IMR-90 (cell line): ENCODE measurements around the gene PSPN. TPM values are rescaled to one million over a fixed set of nuclear protein-coding genes. Genes with fewer than 3 reads are reported as not detected.

Experiments
- ATAC-seq: fragments of 200-7000 bp; cut with Tn5 transposase; 2 replicates; pipeline ENCODE4 v1.9.1; 2020; ENCODE audit warnings: low read depth, mild to moderate bottlenecking, moderate library complexity
- BruUV-seq: library from RNA; stranded (reverse); fragments of 400-500 nt; replicated peaks from 2 replicates; lab custom pipeline; 2021; lab: Mats Ljungman, UMichigan
- CTCF ChIA-PET: fragments of 300-600 bp; formaldehyde crosslinking; extraction: SDS; loops from one replicate; lab custom pipeline; 2021; ENCODE audit warnings: antibody characterized with exemption; lab: Yijun Ruan, JAX
- POLR2A ChIA-PET: fragments of 300-600 bp; sonication (Branson Sonifier 250); formaldehyde crosslinking; loops from one replicate; lab custom pipeline; 2022; ENCODE audit warnings: antibody characterized with exemption; ENCODE audit not compliant: unreplicated experiment; lab: Charles Lee
- DNase-seq: peaks from one replicate; pipeline ENCODE4 v3.0.0; 2013
- H2AFZ ChIP-seq: replicated peaks from 2 replicates; pipeline ENCODE3; 2013; ENCODE audit warnings: low read length, mild to moderate bottlenecking; ENCODE audit not compliant: poor library complexity
- H2AK5ac ChIP-seq: 2 replicates; pipeline ENCODE4 v1.6.1; 2013; ENCODE audit warnings: low read depth, low read length, inconsistent platforms
- H2AK9ac ChIP-seq: replicated peaks from 2 replicates; pipeline ENCODE3; 2013; ENCODE audit warnings: mild to moderate bottlenecking, low read depth, low read length, moderate library complexity; ENCODE audit not compliant: poor library complexity
- H2BK120ac ChIP-seq: 2 replicates; pipeline ENCODE4 v1.6.1; 2013; ENCODE audit warnings: low read depth, low read length, inconsistent platforms
- H2BK15ac ChIP-seq: 3 replicates; pipeline ENCODE4 v1.6.1; 2013; ENCODE audit warnings: low read depth, low read length, inconsistent platforms
- H2BK20ac ChIP-seq: 2 replicates; pipeline ENCODE4 v1.6.1; 2013; ENCODE audit warnings: low read depth, mild to moderate bottlenecking, inconsistent platforms, low read length, moderate library complexity
- H2BK5ac ChIP-seq: 2 replicates; pipeline ENCODE4 v1.6.1; 2013; ENCODE audit warnings: mild to moderate bottlenecking, low read depth, low read length, inconsistent platforms; ENCODE audit not compliant: poor library complexity, severe bottlenecking
- H3K14ac ChIP-seq: replicated peaks from 2 replicates; pipeline ENCODE4 v1.6.1; 2013; ENCODE audit warnings: low read depth, low read length, inconsistent platforms
- H3K18ac ChIP-seq: 2 replicates; pipeline ENCODE4 v1.6.1; 2013; ENCODE audit warnings: low read depth, low read length, control low read depth
- H3K23ac ChIP-seq: 2 replicates; pipeline ENCODE4 v1.6.1; 2013; ENCODE audit warnings: low read depth, low read length, inconsistent platforms
- H3K27ac ChIP-seq: 2 replicates; pipeline ENCODE4 v1.5.1; 2013; ENCODE audit warnings: mild to moderate bottlenecking, control low read depth, low read length; ENCODE audit not compliant: insufficient read depth
- H3K27me3 ChIP-seq: 2 replicates; pipeline ENCODE4 v1.6.1; 2013; ENCODE audit warnings: low read length; ENCODE audit not compliant: control insufficient read depth, insufficient read depth
- H3K36me3 ChIP-seq: 2 replicates; pipeline ENCODE4 v1.6.1; 2013; ENCODE audit warnings: low read length, mixed read lengths; ENCODE audit not compliant: control insufficient read depth, insufficient read depth
- H3K4ac ChIP-seq: 2 replicates; pipeline ENCODE4 v1.6.1; 2013; ENCODE audit warnings: low read depth, low read length, inconsistent platforms
- H3K4me1 ChIP-seq: 2 replicates; pipeline ENCODE4 v1.6.1; 2013; ENCODE audit warnings: low read length, mixed read lengths; ENCODE audit not compliant: control insufficient read depth, insufficient read depth
- H3K4me2 ChIP-seq: 2 replicates; pipeline ENCODE4 v1.6.1; 2013; ENCODE audit warnings: low read depth, mild to moderate bottlenecking, control low read depth, low read length, moderate library complexity
- H3K4me3 ChIP-seq: 2 replicates; pipeline ENCODE4 v1.5.1; 2013; ENCODE audit warnings: low read depth, mild to moderate bottlenecking, control low read depth, low read length, moderate library complexity; ENCODE audit not compliant: insufficient read depth
- H3K56ac ChIP-seq: 2 replicates; pipeline ENCODE4 v1.6.1; 2013; ENCODE audit warnings: low read length, inconsistent platforms; ENCODE audit not compliant: insufficient read depth; ENCODE audit errors: extremely low read depth
- H3K79me1 ChIP-seq, 2 experiments: 2 replicates each; pipeline ENCODE4 v1.6.1; 2013; ENCODE audit warnings: low read length in 2 of 2, inconsistent platforms in 1 of 2, low read depth in 1 of 2
- H3K9ac ChIP-seq: 2 replicates; pipeline ENCODE4 v1.6.1; 2013; ENCODE audit warnings: low read depth, low read length, control low read depth
- H3K9me1 ChIP-seq: 2 replicates; pipeline ENCODE4 v1.6.1; 2013; ENCODE audit warnings: low read length, inconsistent platforms; ENCODE audit not compliant: insufficient read depth
- H3K9me3 ChIP-seq: 2 replicates; pipeline ENCODE4 v1.6.1; 2013; ENCODE audit warnings: low read length; ENCODE audit not compliant: control insufficient read depth, insufficient read depth
- H4K20me1 ChIP-seq: 2 replicates; pipeline ENCODE4 v1.6.1; 2013; ENCODE audit warnings: low read length, inconsistent platforms; ENCODE audit not compliant: insufficient read depth
- H4K5ac ChIP-seq: 2 replicates; pipeline ENCODE4 v1.6.1; 2013; ENCODE audit warnings: mild to moderate bottlenecking, low read depth, low read length, control low read depth
- H4K8ac ChIP-seq, 2 experiments: 2 replicates each; pipeline ENCODE4 v1.6.1; 2013; ENCODE audit warnings: low read depth in 2 of 2, low read length in 2 of 2, control low read depth in 1 of 2, inconsistent platforms in 1 of 2
- H4K91ac ChIP-seq: 2 replicates; pipeline ENCODE4 v1.6.1; 2013; ENCODE audit warnings: low read depth, low read length, inconsistent platforms; ENCODE audit not compliant: insufficient read depth
- BHLHE40 ChIP-seq: fragments of 150-350 bp; IDR thresholded peaks from 2 replicates; pipeline ENCODE4 v1.6.1; 2016; ENCODE audit warnings: mild to moderate bottlenecking, low read depth, low read length
- FOS ChIP-seq: fragments of 150-350 bp; IDR thresholded peaks from 2 replicates; pipeline ENCODE4 v1.6.1; 2016; ENCODE audit warnings: low read depth, low read length
- MAFK ChIP-seq: IDR thresholded peaks from 2 replicates; pipeline ENCODE4 v1.6.1; 2012; ENCODE audit warnings: low read depth, low read length, improper control_type of control experiment
- MXI1 ChIP-seq: IDR thresholded peaks from 2 replicates; pipeline ENCODE4 v1.6.1; 2012; ENCODE audit warnings: low read depth, mild to moderate bottlenecking, low read length, moderate library complexity, borderline replicate concordance
- NFE2L2 ChIP-seq: fragments of 150-350 bp; IDR thresholded peaks from 2 replicates; pipeline ENCODE4 v1.6.1; 2016; ENCODE audit warnings: low read depth, mild to moderate bottlenecking, low read length
- POLR2A ChIP-seq: IDR thresholded peaks from 2 replicates; pipeline ENCODE4 v1.6.1; 2012; ENCODE audit warnings: mild to moderate bottlenecking, low read depth, low read length
- RAD21 ChIP-seq: IDR thresholded peaks from 2 replicates; pipeline ENCODE4 v1.6.1; 2012; ENCODE audit warnings: low read length, improper control_type of control experiment
- RCOR1 ChIP-seq: IDR thresholded peaks from 2 replicates; pipeline ENCODE4 v1.6.1; 2012; ENCODE audit warnings: mild to moderate bottlenecking, low read length, improper control_type of control experiment; ENCODE audit not compliant: insufficient replicate concordance
- RFX5 ChIP-seq: IDR thresholded peaks from 2 replicates; pipeline ENCODE4 v1.8.0; 2012; ENCODE audit warnings: low read depth, mild to moderate bottlenecking, low read length, moderate library complexity
- SMC3 ChIP-seq: fragments of 150-350 bp; IDR thresholded peaks from 2 replicates; pipeline ENCODE4 v1.6.1; 2016; ENCODE audit warnings: low read depth, mild to moderate bottlenecking, antibody characterized with exemption, low read length, moderate library complexity
- USF2 ChIP-seq: fragments of 150-350 bp; IDR thresholded peaks from 2 replicates; pipeline ENCODE4 v1.6.1; 2017; ENCODE audit warnings: mild to moderate bottlenecking, antibody characterized with exemption, low read length, low read depth
- WGBS, 2 experiments: methylation state at CpG; one replicate each; pipeline versions ENCODE4 v1.1.5 to v1.1.7; 2013; ENCODE audit warnings: missing lambda C conversion rate in 2 of 2; ENCODE audit not compliant: insufficient read length in 1 of 2; ENCODE audit errors: extremely low coverage in 2 of 2; 5-methylcytosine and 5-hydroxymethylcytosine counted together
- dilution Hi-C: fragments of 300-500 bp; cut with HindIII; formaldehyde crosslinking; loops from one replicate; pipeline ENCODE4 v1.14.3; 2018; ENCODE audit warnings: low sequenced_read_pairs; ENCODE audit not compliant: unreplicated experiment
- in situ Hi-C: fragments of 300-500 bp; cut with MboI; formaldehyde crosslinking; loops from 3 replicates; pipeline ENCODE4 v1.14.3; 2019; ENCODE audit warnings: low sequenced_read_pairs, inconsistent platforms, mixed read lengths
- intact Hi-C: fragments of 100-400 bp; cut with micrococcal nuclease; formaldehyde crosslinking; loops from 2 replicates; pipeline ENCODE4 v1.10.0; 2022
- polyA plus RNA-seq, 3 experiments: library from polyadenylated mRNA; depleted of rRNA; stranded (reverse); fragments of >200 nt; gene quantifications; 2 replicates each; pipeline ENCODE4 v1.2.3, GENCODE V29; 2012; ENCODE audit warnings: low replicate concordance in 1 of 3
- total RNA-seq: library from RNA; depleted of rRNA; stranded (reverse); fragments of >200 nt; gene quantifications from 2 replicates; pipeline ENCODE4 v1.2.3, GENCODE V29; 2012

PSPN gene
- total and polyA plus RNA-seq, 2 of the 4 experiments (the other 2 are of a cell fraction): 0.34 to 0.54 TPM

DNA sequence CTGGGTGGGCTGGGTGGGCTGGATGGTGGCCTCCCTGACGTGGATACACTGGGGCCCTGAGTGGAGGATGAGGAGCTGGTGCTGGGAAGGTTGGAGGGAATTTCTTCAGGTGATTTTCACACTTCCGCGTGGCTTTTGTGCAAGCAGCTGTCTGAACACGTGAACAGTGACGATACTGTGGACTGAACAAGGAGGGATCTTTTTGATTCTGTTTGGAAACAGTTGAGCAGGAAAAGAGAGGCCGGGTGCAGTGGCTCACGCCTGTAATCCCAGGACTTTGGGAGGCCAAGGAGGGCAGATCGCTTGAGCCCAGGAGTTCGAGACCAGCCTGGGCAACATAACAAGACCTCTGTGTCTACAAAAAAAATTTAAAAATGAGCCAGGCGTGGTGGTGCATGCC is 26.3 kb upstream of the PSPN start:
- H2BK120ac ChIP-seq: no peak overlapping the region
- H3K18ac ChIP-seq: no peak overlapping the region
- BruUV-seq: no TSS peak
- H3K4me1 ChIP-seq: no peaks in the 10 kb centered on the region
- ChIA-PET CTCF (no interaction called here), POLR2A (no interaction called here)
- H4K8ac ChIP-seq: no peak overlapping the region
- no peaks in the 10 kb centered on the region; the same call in 1 of the 2 replicates for H3K9me1 ChIP-seq
- H3K14ac ChIP-seq: no peak overlapping the region
- no peaks in the 10 kb centered on the region for H3K79me1 ChIP-seq
- no peak overlapping the region for H3K9ac ChIP-seq
- no peaks in the 10 kb centered on the region for H3K27me3 ChIP-seq
- no peaks in the 10 kb centered on the region for H3K36me3 ChIP-seq
- H3K4ac ChIP-seq: no peak overlapping the region
- no peak overlapping the region for H2BK20ac ChIP-seq
- no peak overlapping the region for H3K23ac ChIP-seq
- no peaks in the 10 kb centered on the region for H4K20me1 ChIP-seq
- WGBS, 2 experiments: 90% methylated on average over 2 of the region's 10 CpGs; no CpG with 5 or more reads in 1 of the 2 experiments
- DNase-seq (no peak), ATAC-seq (no peak)
- no peak overlapping the region for H4K91ac ChIP-seq
- H2AFZ ChIP-seq: no peak overlapping the region
- in situ Hi-C loops: no loop called here
- intact Hi-C loops: no loop called here
- no peak overlapping the region for H3K4me3 ChIP-seq
- no peak overlapping the region for H3K4me2 ChIP-seq
- H2AK9ac ChIP-seq: no peak overlapping the region
- H4K5ac ChIP-seq: no peak overlapping the region
- no peak overlapping the region for H3K56ac ChIP-seq
- dilution Hi-C loops: no loop called here
- no peak overlapping the region for H2AK5ac ChIP-seq
- H3K27ac ChIP-seq: no peak overlapping the region
- H3K9me3 ChIP-seq: no peaks in the 10 kb centered on the region
- no peak overlapping the region for H2BK5ac ChIP-seq
- TF ChIP-seq MXI1 (no peak), POLR2A (no peak), MAFK (no peak), RAD21 (no peak), NFE2L2 (no peak), USF2 (no peak), BHLHE40 (no peak), RFX5 (no peak), RCOR1 (no peak), SMC3 (no peak), FOS (no peak)
- H2BK15ac ChIP-seq: no peak overlapping the region
